Epithelial cell of proximal tubule (primary cell): ENCODE data around the gene IDH1. TPM values are rescaled to one million over a fixed set of nuclear protein-coding genes. Genes with fewer than 3 reads are reported as not detected.

Source experiments
- DNase-seq: peaks from one replicate; pipeline ENCODE4 v3.0.0-alpha.2; 2011; ENCODE audit warnings: low read depth
- H3K4me3 ChIP-seq: 2 replicates; pipeline ENCODE4 v1.5.1; 2011; ENCODE audit warnings: low read depth, mild to moderate bottlenecking, low read length
- total RNA-seq: library from RNA; depleted of rRNA; stranded (reverse); fragments of >200 nt; gene quantifications from 2 replicates; pipeline ENCODE4 v1.2.3, GENCODE V29; 2015
- TF ChIP-seq, protein P1 (sequence below): conservative IDR thresholded peaks from 2 replicates; pipeline ENCODE4 v1.5.1; 2012; ENCODE audit warnings: low read depth, mild to moderate bottlenecking, low read length

IDH1 gene
- total RNA-seq, 1 donor from 2014 or later, result 93.1 TPM

DNA sequence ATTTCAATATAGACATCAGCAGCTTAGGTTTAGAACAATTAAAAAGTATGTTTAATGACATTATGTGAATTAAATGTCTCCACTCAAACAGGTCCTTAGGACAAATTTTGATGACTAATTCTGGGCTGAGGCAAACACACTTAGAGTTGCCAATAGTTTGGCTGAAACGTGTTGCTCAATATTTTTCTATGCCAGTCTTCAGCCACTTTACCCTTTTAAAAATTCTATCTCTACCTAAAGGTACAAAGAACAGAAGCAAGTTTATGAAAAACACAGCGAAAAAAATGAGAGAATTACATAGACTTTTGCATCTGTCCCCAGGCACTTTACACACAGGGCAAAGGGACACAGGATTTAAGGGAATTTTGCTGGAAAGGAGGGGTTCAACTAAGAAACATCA is 4.5 kb downstream of the IDH1 start:
- TF ChIP-seq, protein P1, sequence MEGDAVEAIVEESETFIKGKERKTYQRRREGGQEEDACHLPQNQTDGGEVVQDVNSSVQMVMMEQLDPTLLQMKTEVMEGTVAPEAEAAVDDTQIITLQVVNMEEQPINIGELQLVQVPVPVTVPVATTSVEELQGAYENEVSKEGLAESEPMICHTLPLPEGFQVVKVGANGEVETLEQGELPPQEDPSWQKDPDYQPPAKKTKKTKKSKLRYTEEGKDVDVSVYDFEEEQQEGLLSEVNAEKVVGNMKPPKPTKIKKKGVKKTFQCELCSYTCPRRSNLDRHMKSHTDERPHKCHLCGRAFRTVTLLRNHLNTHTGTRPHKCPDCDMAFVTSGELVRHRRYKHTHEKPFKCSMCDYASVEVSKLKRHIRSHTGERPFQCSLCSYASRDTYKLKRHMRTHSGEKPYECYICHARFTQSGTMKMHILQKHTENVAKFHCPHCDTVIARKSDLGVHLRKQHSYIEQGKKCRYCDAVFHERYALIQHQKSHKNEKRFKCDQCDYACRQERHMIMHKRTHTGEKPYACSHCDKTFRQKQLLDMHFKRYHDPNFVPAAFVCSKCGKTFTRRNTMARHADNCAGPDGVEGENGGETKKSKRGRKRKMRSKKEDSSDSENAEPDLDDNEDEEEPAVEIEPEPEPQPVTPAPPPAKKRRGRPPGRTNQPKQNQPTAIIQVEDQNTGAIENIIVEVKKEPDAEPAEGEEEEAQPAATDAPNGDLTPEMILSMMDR, result no peak
- DNase-seq, result no peak
- no peak overlapping the region for H3K4me3 ChIP-seq

DNA sequence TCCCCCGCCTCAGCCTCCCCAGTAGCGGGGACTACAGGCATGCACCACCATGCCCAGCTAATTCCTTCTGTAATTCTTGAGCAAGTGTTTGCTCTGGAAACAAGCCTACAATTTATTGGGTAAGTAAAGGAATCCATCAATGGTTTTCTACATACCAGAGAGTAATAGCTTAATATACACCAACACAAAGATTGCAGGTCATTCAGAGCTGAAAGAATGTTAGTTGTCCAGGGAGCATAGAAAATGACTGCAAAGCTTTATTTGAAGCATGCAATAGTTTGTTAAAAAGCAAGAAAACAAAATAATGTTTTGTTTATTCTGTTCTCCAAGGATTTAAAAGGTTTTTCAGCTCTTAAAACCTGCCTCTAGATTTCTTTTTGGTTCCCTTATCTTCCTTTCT is 5.6 kb downstream of the IDH1 start:
- TF ChIP-seq, protein P1, result no peak
- no peak overlapping the region for H3K4me3 ChIP-seq
- DNase-seq, result no peak

DNA sequence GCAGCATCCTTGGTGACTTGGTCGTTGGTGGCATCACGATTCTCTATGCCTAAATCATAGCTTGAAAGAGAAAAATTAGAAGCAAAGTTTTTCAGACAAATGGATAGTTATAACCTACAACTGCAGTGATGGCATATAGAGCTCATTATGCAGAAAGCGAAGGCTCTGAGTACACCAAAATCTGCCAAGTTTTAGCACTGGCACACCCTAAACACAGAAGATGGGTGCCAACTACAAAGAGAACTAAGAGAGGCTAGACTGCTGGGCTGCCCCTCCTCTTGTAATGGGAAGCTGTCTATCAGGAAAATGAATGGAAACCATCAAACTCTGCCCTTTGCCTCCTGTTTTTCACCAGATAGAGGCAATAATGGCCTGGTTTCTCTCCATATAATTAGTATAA is 6.3 kb downstream of the IDH1 start:
- H3K4me3 ChIP-seq, result no peak overlapping the region
- DNase-seq, result no peak
- TF ChIP-seq, protein P1, result no peak

DNA sequence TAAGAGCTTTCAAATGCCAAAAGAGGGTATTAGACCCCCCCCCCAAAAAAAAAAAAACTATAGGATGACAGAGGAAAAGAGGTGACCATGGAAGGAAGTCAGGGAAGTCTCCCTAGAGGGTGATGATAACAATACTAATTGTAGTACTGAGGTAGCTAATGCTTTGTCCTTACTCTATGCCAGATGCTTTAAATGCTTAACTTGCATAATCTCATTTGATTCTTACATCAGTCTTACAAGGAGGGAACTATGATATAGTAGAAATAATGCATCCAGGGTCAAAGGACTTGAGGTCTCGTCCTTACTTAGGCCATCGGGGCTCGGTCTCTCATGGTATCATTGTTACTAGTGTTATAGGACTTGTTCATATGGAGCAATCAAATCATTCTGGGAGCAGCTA is 9.1 kb downstream of the IDH1 start:
- DNase-seq, result no peak
- TF ChIP-seq, protein P1, result no peak
- H3K4me3 ChIP-seq, result no peak overlapping the region

DNA sequence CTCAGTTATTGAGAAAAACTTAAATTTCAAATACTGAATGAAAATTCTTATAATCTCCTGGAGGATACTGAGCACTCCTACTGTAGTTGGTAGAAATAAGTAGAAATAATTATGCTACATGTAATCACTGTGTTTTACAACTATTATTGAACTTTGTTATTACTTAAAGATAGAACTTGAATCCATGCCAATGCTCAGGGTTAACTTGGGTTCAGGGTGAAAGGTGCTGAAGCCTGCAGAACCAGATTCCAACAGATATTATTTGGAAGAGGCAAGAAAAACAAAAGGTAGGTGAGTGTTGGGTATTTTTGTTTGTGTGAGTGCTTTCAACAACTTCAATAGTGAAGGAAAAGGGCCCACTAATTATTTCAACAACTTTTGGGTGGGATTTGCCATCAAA is 10.4 kb downstream of the IDH1 start:
- TF ChIP-seq, protein P1, result no peak
- no peak overlapping the region for H3K4me3 ChIP-seq
- no peak for DNase-seq

DNA sequence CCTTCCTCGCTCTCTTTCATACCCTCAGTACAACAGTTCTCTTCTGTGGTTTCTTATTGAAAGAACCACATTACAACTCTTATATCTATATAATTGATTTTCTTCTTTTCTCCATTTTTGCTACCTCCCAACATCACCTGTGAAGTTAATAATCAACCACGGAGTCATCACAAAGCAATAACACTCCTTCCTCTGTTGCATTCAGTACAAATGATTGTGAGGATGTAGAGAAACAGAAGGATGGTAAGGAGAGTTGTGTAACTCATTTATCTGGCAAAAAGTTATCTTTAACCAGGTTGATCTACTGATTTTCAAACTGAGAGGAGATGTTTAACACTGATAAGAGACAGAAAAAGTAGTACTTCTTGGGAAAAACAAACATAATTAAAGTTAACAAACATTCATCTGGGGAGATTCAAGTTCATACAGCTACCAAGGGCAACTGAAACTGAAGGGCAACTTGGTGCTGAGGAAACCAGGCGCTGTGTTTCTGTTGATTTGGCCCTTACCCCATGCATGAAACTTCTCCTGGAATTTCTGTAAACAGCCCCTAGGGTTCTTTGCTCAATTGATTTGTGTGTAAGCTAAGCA is 14.2 kb downstream of the IDH1 start:
- TF ChIP-seq, protein P1, result no peak
- no peak overlapping the region for H3K4me3 ChIP-seq
- DNase-seq, result no peak

DNA sequence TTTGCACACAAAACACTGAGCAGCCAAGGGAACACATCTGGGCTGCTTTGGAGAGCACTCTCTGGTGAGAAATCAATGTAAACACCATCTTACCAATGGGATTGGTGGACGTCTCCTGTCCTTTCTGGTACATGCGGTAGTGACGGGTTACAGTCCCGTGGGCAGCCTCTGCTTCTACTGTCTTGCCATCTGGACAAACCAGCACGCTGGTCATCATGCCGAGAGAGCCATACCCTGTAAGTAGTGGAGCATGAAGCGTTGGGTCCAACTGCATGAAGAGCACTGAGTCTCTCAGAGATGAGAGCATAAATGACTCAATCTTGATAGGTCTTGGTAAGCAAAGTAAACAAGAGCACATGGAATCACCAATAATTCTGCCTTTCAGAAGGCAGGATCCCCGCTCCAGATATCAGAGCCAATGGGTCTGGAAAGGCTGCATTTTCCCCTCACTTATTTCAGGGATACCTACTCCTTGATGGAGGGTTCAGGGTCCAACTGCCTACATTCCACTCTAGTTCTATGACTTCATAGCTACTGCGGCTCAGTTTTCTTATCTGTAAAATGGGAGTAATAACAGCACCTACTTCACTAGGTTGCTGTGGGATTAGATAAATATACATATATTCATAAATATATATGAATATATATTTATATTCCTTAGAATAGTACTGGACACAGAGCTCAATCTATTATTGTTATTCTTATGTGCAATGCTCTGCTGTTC is 14.9 kb downstream of the IDH1 start:
- TF ChIP-seq, protein P1, result no peak
- H3K4me3 ChIP-seq, result no peak overlapping the region
- no peak for DNase-seq
